ENCODE results near the gene NPDC1.
A peak's percentile ranks its signal among the peaks of the same experiment; 100 is the strongest.

The NPDC1 gene

DNA sequence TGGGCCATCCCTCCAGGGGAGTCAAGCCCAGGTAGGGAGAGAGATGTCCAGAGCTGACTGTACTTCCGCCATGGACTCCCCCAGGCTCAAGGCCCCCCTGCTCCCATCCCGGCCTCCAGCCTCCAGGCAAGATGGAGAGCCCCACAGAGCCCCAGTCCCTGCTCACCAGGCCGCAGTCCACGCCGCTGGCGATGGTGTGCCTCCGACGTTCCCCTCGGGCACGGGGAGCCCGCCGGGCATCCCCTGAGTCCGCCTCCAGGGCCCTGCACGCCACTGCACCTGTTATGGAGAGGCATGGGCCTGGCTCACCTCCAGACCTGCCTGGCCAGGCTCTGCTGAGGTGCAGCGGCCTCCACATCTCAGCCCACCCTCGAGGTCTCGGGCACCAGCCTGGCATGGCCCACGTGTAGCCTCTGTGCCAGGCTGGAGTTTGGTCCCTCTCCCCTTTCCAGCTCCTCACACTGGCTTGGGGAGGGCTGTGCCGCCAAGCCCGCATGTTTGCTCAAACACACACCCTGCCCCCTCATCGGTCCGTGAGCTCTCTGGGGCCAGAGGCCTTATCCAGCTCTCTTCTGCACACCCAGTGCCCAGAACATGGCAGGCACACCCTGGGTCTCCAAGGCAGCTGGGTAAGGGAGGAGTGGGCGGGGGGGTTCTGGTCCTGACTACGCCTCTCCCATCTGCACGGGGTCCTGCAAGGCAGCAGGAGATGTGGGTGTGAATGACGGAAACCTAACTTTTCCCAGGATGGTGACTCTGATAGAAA, 20.3 kb upstream of the NPDC1 start:
- TF ChIP-seq FOXP2 (optimal IDR thresholded peaks at IDR 0.05; ENCODE audit: borderline replicate concordance, extremely low read depth, extremely low read length, insufficient read depth) (no peak), POLR2AphosphoS5 (IDR thresholded peaks at IDR 0.05; ENCODE audit: low read depth, low read length) (no peak), TAF1 (IDR thresholded peaks at IDR 0.05; ENCODE audit: borderline replicate concordance, insufficient read depth, low read length) (no peak), SIN3A (IDR thresholded peaks at IDR 0.05; ENCODE audit: borderline replicate concordance, insufficient read depth, low read length) (no peak)
- TF ChIP-seq, protein P1, sequence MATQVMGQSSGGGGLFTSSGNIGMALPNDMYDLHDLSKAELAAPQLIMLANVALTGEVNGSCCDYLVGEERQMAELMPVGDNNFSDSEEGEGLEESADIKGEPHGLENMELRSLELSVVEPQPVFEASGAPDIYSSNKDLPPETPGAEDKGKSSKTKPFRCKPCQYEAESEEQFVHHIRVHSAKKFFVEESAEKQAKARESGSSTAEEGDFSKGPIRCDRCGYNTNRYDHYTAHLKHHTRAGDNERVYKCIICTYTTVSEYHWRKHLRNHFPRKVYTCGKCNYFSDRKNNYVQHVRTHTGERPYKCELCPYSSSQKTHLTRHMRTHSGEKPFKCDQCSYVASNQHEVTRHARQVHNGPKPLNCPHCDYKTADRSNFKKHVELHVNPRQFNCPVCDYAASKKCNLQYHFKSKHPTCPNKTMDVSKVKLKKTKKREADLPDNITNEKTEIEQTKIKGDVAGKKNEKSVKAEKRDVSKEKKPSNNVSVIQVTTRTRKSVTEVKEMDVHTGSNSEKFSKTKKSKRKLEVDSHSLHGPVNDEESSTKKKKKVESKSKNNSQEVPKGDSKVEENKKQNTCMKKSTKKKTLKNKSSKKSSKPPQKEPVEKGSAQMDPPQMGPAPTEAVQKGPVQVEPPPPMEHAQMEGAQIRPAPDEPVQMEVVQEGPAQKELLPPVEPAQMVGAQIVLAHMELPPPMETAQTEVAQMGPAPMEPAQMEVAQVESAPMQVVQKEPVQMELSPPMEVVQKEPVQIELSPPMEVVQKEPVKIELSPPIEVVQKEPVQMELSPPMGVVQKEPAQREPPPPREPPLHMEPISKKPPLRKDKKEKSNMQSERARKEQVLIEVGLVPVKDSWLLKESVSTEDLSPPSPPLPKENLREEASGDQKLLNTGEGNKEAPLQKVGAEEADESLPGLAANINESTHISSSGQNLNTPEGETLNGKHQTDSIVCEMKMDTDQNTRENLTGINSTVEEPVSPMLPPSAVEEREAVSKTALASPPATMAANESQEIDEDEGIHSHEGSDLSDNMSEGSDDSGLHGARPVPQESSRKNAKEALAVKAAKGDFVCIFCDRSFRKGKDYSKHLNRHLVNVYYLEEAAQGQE (IDR thresholded peaks at IDR 0.05; ENCODE audit: insufficient read depth in 1 of 2, low read depth in 2 of 2, low read length in 2 of 2), result no peak

GRCh38 chr9:137065336-137065967, 19.5 kb upstream of the NPDC1 start:
- no peak for TF ChIP-seq POLR2AphosphoS5 (IDR thresholded peaks at IDR 0.05; ENCODE audit: low read depth, low read length)
- no peak for TF ChIP-seq SIN3A (IDR thresholded peaks at IDR 0.05; ENCODE audit: borderline replicate concordance, insufficient read depth, low read length)
- TF ChIP-seq TAF1 (IDR thresholded peaks at IDR 0.05; ENCODE audit: borderline replicate concordance, insufficient read depth, low read length), result no peak
- TF ChIP-seq, protein P1 (IDR thresholded peaks at IDR 0.05; ENCODE audit: insufficient read depth in 1 of 2, low read depth in 2 of 2, low read length in 2 of 2), result no peak
- TF ChIP-seq FOXP2 (optimal IDR thresholded peaks at IDR 0.05; ENCODE audit: borderline replicate concordance, extremely low read depth, extremely low read length, insufficient read depth), result no peak

- no peak for TF ChIP-seq POLR2AphosphoS5 (IDR thresholded peaks at IDR 0.05; ENCODE audit: low read depth, low read length)
- TF ChIP-seq SIN3A (IDR thresholded peaks at IDR 0.05; ENCODE audit: borderline replicate concordance, insufficient read depth, low read length), result no peak
- no peak for TF ChIP-seq FOXP2 (optimal IDR thresholded peaks at IDR 0.05; ENCODE audit: borderline replicate concordance, extremely low read depth, extremely low read length, insufficient read depth)
- TF ChIP-seq, protein P1 (IDR thresholded peaks at IDR 0.05; ENCODE audit: insufficient read depth in 1 of 2, low read depth in 2 of 2, low read length in 2 of 2), result no peak
- TF ChIP-seq TAF1 (IDR thresholded peaks at IDR 0.05; ENCODE audit: borderline replicate concordance, insufficient read depth, low read length), result no peak
These were observed 18.8 kb upstream of the NPDC1 start for GRCh38 chr9:137064880-137065164.

DNA sequence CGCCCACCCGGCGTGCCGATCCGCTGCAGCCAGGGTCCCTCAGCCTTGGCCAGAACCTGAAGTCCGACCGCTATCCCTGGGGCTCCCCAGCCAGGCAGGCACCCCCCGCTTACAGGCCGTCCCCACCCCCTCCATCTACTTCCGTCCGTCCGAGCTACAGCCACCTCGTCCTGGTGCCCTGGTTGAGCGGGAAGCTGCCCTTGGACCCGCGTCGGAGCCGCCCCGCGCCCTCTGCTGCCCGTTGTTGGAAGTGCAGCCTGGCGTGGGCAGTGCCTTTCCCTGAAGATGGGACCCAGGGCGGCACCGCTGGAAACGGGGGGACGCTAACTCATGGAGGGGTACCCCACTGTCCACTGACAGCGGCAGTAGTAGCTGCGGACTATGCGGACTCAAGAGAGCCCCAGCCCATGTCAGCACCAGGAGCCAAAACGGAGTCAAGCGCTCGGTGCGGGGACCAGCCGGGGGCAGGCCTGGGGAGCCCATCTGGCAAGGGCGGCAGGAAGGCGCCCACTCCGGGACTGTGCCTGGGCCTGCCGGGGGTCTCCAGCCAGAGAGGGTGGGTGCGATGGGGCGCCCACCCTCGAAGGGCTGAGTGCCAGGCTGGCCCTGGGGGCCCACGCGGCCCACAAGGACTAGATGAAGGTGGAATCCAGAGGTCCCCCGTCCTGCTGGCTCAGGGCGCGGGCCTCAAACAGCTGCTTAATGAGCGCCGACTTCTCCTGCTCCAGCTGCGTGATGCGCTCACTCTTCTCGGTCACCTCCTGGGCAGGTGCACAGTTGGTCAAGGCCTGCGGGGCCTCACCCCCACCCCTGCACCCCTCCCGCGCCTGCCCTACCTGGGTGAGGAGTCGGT, 18.3 kb upstream of the NPDC1 start:
- TF ChIP-seq, protein P1 (IDR thresholded peaks at IDR 0.05; ENCODE audit: insufficient read depth in 1 of 2, low read depth in 2 of 2, low read length in 2 of 2), result peak; percentile 71 to 74
- no peak for TF ChIP-seq POLR2AphosphoS5 (IDR thresholded peaks at IDR 0.05; ENCODE audit: low read depth, low read length)
